Activated naive CD8-positive, alpha-beta T cell (primary cell): ENCODE measurements around the gene PPP1R12B.
"Not testable (repeated sequence)": the region's sequence is repeated elsewhere in the genome, so short reads cannot be mapped to it uniquely, and the experiment has no call there.

ENCODE experiments used
- H3K27ac Mint-ChIP-seq: one replicate; pipeline ENCODE4 v1.8.0; 2021; ENCODE audit warnings: mixed read lengths
- H3K27me3 Mint-ChIP-seq: one replicate; pipeline ENCODE4 v1.8.0; 2021; ENCODE audit warnings: mixed read lengths
- H3K36me3 Mint-ChIP-seq: one replicate; pipeline ENCODE4 v1.8.0; 2021; ENCODE audit warnings: mixed read lengths
- H3K4me1 Mint-ChIP-seq: one replicate; pipeline ENCODE4 v1.8.0; 2021; ENCODE audit warnings: low read depth, mixed read lengths
- H3K4me3 Mint-ChIP-seq: one replicate; pipeline ENCODE4 v1.8.0; 2021; ENCODE audit warnings: mild to moderate bottlenecking, mixed read lengths
- H3K9me3 Mint-ChIP-seq: one replicate; pipeline ENCODE4 v1.8.0; 2021; ENCODE audit warnings: low read depth, mixed read lengths

The PPP1R12B gene

GRCh38 chr1:202552615-202553014, 204.1 kb downstream of the PPP1R12B start:
- H3K4me1 Mint-ChIP-seq, H3K4me3 Mint-ChIP-seq, H3K27ac Mint-ChIP-seq, H3K9me3 Mint-ChIP-seq, H3K36me3 Mint-ChIP-seq, H3K27me3 Mint-ChIP-seq: not testable (repeated sequence)

- H3K4me1 Mint-ChIP-seq, H3K36me3 Mint-ChIP-seq, H3K9me3 Mint-ChIP-seq, H3K27me3 Mint-ChIP-seq, H3K27ac Mint-ChIP-seq, H3K4me3 Mint-ChIP-seq: not testable (repeated sequence)
Observed at GRCh38 chr1:202553078-202553477, 204.6 kb downstream of the PPP1R12B start.

- Mint-ChIP-seq H3K27me3 (no peaks in the 10 kb centered on the region), H3K36me3 (peaks cover 7% of the 10 kb centered on the region), H3K27ac (no peak overlapping the region), H3K9me3 (no peaks in the 10 kb centered on the region), H3K4me1 (no peaks in the 10 kb centered on the region), H3K4me3 (no peak overlapping the region)
Observed at GRCh38 chr1:202553560-202554038, 205.1 kb downstream of the PPP1R12B start.

GRCh38 chr1:202554619-202555018, 206.1 kb downstream of the PPP1R12B start:
- H3K9me3 Mint-ChIP-seq, H3K36me3 Mint-ChIP-seq, H3K4me3 Mint-ChIP-seq, H3K27me3 Mint-ChIP-seq, H3K27ac Mint-ChIP-seq, H3K4me1 Mint-ChIP-seq: not testable (repeated sequence)

- not testable (repeated sequence) for H3K27ac Mint-ChIP-seq, H3K9me3 Mint-ChIP-seq, H3K4me1 Mint-ChIP-seq, H3K36me3 Mint-ChIP-seq, H3K4me3 Mint-ChIP-seq, H3K27me3 Mint-ChIP-seq
Observed at GRCh38 chr1:202556037-202556436, 207.5 kb downstream of the PPP1R12B start.

GRCh38 chr1:202557662-202558061, 209.2 kb downstream of the PPP1R12B start:
- not testable (repeated sequence) for H3K36me3 Mint-ChIP-seq, H3K4me1 Mint-ChIP-seq, H3K27me3 Mint-ChIP-seq, H3K27ac Mint-ChIP-seq, H3K9me3 Mint-ChIP-seq, H3K4me3 Mint-ChIP-seq

GRCh38 chr1:202561240-202561639, 212.7 kb downstream of the PPP1R12B start:
- Mint-ChIP-seq H3K4me1 (peaks cover 6% of the 10 kb centered on the region), H3K27me3 (no peaks in the 10 kb centered on the region), H3K9me3 (no peaks in the 10 kb centered on the region), H3K4me3 (no peak overlapping the region), H3K27ac (no peak overlapping the region), H3K36me3 (peaks cover 7% of the 10 kb centered on the region)

- Mint-ChIP-seq H3K4me1 (peaks cover 8% of the 10 kb centered on the region), H3K36me3 (peaks cover 4% of the 10 kb centered on the region), H3K4me3 (no peak overlapping the region), H3K27ac (no peak overlapping the region), H3K9me3 (no peaks in the 10 kb centered on the region), H3K27me3 (no peaks in the 10 kb centered on the region)
Observed at GRCh38 chr1:202561726-202562443, 213.4 kb downstream of the PPP1R12B start.

GRCh38 chr1:202562444-202563060, 214.1 kb downstream of the PPP1R12B start:
- Mint-ChIP-seq H3K36me3 (peaks cover 7% of the 10 kb centered on the region), H3K27ac (no peak overlapping the region), H3K9me3 (no peaks in the 10 kb centered on the region), H3K4me3 (no peak overlapping the region), H3K27me3 (no peaks in the 10 kb centered on the region), H3K4me1 (peaks cover 8% of the 10 kb centered on the region)

GRCh38 chr1:202563818-202564217, 215.3 kb downstream of the PPP1R12B start:
- Mint-ChIP-seq H3K27ac (no peak overlapping the region), H3K36me3 (peaks cover 11% of the 10 kb centered on the region), H3K4me1 (peaks cover 8% of the 10 kb centered on the region), H3K4me3 (no peak overlapping the region), H3K27me3 (no peaks in the 10 kb centered on the region), H3K9me3 (no peaks in the 10 kb centered on the region)

- no peak overlapping the region for H3K27ac Mint-ChIP-seq
- H3K4me1 Mint-ChIP-seq = peaks cover 8% of the 10 kb centered on the region
- no peaks in the 10 kb centered on the region for H3K27me3 Mint-ChIP-seq
- H3K36me3 Mint-ChIP-seq = peaks cover 13% of the 10 kb centered on the region
- H3K9me3 Mint-ChIP-seq = no peaks in the 10 kb centered on the region
- no peak overlapping the region for H3K4me3 Mint-ChIP-seq
Observed at GRCh38 chr1:202564958-202565495, 216.5 kb downstream of the PPP1R12B start.

GRCh38 chr1:202565890-202566602, 217.5 kb downstream of the PPP1R12B start:
- peaks cover 8% of the 10 kb centered on the region for H3K4me1 Mint-ChIP-seq
- no peaks in the 10 kb centered on the region for H3K9me3 Mint-ChIP-seq
- peaks cover 13% of the 10 kb centered on the region for H3K36me3 Mint-ChIP-seq
- H3K27me3 Mint-ChIP-seq = no peaks in the 10 kb centered on the region
- H3K4me3 Mint-ChIP-seq = no peak overlapping the region
- no peak overlapping the region for H3K27ac Mint-ChIP-seq

GRCh38 chr1:202567738-202568137, 219.2 kb downstream of the PPP1R12B start:
- Mint-ChIP-seq H3K27me3 (no peaks in the 10 kb centered on the region), H3K4me1 (peaks cover 8% of the 10 kb centered on the region), H3K9me3 (no peaks in the 10 kb centered on the region), H3K27ac (no peak overlapping the region), H3K36me3 (peaks cover 14% of the 10 kb centered on the region), H3K4me3 (no peak overlapping the region)

- Mint-ChIP-seq H3K27me3 (no peaks in the 10 kb centered on the region), H3K27ac (no peak overlapping the region), H3K9me3 (no peaks in the 10 kb centered on the region), H3K4me3 (no peak overlapping the region), H3K36me3 (peaks cover 19% of the 10 kb centered on the region), H3K4me1 (peaks cover 8% of the 10 kb centered on the region)
Observed at GRCh38 chr1:202568410-202568809, 219.9 kb downstream of the PPP1R12B start.

- H3K4me3 Mint-ChIP-seq = no peak overlapping the region
- H3K4me1 Mint-ChIP-seq = peaks cover 8% of the 10 kb centered on the region
- H3K36me3 Mint-ChIP-seq = peaks cover 23% of the 10 kb centered on the region
- no peak overlapping the region for H3K27ac Mint-ChIP-seq
- H3K9me3 Mint-ChIP-seq = no peaks in the 10 kb centered on the region
- no peaks in the 10 kb centered on the region for H3K27me3 Mint-ChIP-seq
Observed at GRCh38 chr1:202568826-202569225, 220.3 kb downstream of the PPP1R12B start.
